EH (cell line): ENCODE data around the gene UBE2G1.

Experiments
- DNase-seq: peaks from one replicate; pipeline ENCODE4 v3.0.0-alpha.2; 2015; ENCODE audit warnings: low read depth

Gene UBE2G1

DNA sequence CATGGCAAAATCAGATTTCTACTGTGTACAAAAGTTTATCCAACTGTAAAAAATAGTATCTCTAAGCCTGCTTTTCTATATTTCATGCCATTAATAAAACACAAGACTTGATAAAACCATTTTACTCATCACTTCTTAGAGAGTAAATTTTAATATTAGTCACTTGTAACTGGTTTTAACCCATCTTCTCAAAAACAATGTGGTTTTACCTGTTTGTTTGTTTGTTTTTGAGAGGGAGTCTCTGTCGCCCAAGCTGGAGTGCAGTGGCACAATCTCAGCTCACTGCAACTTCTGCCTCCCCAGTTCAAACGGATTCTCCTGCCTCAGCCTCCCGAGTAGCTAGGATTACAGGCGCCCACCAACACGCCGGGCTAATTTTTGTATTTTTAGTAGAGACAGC lies 32.1 kb downstream of the UBE2G1 start:
- no peak for DNase-seq

DNA sequence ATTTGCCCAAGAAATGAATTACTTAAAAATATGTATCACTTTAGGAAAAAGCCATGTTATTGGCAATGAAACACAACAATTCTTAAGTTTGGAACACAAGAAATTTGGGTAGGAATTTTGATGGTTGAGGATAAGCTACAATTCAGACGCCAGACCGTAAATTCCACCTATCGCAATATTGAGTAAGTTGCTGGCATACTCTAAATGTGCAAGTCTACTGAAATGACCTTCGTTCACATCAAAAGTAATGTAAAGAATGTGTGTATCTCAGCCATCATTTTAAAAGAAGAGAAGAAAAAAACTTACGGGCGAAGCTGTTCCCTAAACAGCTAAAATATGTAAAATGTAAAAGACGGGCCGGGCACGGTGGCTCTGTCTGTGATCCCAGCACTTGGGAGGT lies 33.4 kb downstream of the UBE2G1 start:
- no peak for DNase-seq

DNA sequence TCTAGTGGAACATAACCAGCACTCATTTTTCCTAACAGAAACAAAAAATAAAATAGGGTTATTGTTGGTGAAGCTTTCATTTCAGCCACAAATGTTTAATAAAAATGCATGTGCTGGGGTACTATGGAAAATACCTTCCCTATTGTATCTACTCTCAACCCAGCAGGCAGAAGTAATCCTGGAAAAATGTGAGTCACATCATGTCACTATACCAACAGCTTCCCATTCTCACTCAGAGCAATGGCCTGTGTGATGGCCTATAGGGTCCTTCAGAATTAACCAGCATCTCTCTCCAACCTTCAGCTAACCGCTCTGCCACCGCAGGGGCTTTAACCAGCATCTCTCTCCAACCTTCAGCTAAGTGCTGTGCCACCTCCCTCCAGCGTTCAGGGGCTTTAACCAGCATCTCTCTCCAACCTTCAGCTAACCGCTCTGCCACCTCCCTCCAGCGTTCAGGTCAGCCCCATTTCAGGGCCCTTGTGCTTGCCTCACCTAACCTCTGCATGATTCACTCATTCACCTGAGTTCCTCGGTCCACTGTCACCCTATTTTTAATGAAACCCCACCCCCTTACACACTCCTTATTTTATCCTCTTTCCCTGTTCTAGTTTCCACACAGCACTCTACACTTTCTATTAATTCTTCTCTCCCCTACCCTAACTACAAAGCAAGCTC lies 34.0 kb downstream of the UBE2G1 start:
- peak; percentile 33 for DNase-seq

DNA sequence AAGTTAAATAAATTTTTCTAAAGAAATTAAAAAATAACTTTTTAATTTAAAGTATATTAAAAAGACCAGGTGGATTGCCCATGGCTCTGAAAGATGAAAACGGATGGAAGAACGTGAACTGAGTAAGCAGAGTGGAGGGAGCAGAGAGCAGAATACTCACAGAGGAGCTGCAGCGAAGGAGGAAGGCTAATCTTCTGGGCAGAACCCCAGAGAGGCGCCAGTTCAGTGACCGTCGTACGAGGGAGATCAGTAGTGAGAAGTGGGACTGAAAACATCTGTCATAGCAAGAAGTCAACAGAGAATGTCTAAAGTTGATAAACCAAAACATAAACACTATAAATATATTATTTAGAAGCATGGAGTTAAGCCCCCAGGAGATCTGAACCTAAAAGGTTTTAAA lies 34.9 kb downstream of the UBE2G1 start:
- DNase-seq: no peak

DNA sequence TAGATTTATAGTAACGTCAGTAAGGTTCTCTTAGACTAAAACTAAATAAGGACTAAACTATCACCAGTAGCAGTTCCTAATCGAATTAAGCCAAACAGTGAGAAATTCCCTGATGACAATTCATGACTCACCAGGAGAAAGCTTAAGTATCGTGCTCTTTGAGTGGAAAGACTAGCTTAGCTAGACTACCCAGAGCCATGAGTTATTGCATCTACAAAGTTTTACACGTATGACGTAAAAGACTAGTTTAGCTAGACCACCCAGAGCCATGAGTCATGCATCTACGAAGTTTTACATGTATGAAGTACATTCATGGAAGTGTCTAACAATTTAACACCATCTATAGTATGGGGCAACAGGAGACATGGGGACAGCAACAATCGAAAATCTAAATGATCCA lies 36.6 kb downstream of the UBE2G1 start:
- DNase-seq: peak; percentile 93

DNA sequence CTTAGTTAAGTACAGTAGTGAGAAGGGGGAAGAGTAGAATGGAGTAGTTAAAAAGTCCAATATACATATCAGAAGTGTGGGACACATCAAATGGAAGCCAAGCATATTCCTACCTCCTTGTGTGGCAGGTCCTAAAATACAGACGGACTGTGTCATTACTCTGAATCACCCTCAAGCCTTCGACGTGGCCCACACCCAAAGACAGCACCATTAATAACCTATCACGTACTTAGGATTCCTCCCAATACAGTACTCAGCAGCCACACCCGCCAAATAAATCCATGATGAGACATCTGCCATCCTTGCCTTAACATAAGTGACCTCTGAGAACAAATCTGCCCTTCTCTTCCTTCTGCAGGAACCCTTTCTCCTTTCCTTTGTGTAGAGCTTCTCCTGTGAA lies 38.9 kb downstream of the UBE2G1 start:
- peak; percentile 93 for DNase-seq

DNA sequence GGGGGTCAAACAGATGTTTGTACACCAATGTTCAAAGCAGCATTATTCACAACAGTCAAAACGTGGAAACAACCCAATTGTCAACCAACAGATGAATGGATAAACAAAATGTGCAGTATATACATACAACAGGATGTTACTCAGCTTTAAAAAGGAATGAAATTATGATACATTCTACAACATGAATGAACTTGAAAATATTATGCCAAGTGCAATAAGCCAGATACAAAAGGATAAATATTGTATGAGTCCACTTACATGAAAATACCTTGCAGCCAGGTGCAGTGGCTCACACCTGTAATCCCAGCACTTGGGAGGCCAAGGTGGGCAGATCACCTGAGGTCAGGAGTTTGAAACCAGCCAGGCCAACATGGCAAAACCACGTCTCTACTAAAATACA lies 39.9 kb downstream of the UBE2G1 start:
- DNase-seq: no peak

DNA sequence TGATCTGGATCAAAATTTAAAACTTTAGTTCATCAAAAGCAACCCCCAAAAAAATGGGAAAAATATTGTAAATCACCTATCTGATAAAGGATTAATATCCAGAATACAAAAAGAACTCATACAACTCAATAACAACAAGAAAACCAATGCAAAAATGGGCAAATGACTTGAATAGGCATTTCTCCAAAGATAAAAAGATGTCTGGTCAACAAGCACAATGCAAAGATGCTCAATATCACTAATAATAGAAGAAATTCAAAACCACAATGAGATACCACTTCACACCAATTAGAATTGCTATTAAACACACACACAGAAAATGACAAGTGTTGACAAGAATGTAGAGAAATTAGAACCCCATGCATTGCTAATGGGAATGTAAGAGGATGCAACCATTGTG lies 40.4 kb downstream of the UBE2G1 start:
- DNase-seq: no peak

DNA sequence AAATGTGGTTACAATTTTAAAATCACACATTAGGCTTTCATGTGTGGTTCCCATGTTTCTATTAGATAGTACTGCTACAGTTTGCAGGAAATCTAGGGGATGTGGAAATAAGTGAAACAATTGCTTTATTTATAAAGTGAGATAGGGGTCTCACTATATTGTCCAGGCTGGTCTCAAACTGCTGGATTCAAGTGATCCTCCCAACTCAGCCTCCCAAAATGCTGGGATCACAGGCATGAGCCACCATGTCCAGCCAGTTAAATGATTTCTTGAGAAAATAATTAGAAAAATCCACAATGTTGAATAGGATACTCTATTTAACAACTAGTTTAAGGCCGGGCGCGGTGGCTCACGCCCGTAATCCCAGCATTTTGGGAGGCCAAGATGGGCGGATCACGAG lies 42.0 kb downstream of the UBE2G1 start:
- no peak for DNase-seq

DNA sequence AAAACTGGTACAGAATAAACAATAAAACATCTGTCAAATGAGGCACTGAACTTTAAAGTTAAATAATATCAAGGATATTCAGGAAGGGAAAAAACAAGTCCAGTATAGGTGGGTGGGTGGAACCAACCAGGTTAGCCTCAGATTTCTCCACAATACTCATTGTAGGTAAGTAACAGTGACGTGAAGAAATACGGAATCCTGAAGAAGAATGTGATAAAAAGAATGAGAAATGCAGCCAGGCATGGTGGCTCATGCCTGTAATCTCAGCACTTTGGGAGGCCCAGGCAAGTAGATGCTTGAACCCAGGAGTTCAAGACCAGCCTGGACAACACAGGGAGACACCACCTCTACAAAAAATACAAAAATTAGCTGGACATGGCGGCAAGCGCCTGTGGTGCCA lies 47.3 kb downstream of the UBE2G1 start:
- DNase-seq: no peak

DNA sequence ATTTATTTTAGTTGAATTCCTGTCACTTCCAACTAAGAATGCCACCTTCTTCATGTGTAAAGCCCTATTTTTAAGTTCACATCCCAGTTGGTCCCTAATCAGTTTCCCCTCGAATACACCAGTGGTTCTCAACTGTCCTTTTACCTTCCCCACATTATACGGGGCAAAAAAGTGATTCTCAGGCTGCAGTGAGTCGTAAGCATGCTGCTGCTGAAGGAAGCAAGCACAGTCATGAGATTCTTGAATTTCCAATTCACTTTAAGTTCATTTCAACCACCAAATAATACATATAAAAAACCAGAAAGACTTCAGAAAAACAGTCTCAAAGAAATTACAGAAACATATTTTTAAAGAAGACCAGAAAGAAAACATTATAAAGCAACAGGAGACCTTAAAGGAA lies 47.9 kb downstream of the UBE2G1 start:
- peak; percentile 29 for DNase-seq

DNA sequence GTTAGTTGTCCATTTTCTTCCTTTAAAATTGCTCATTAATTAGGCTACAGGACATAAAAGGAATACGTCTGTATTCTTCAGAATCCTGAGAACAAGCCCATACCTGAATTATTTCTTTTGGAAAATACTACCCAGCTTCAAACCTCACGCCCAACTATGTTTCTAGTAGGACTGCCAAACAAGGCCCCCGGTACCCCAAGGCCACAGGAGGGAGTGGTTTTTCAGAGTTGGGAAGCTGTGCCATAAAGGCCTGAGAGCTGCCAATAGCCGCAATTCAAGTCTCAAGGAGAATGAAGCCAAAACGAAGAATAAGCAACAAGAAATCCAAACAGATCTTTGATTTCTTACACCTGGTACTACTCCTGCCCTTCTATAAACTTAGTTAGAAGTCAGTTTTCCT lies 48.3 kb downstream of the UBE2G1 start:
- no peak for DNase-seq

DNA sequence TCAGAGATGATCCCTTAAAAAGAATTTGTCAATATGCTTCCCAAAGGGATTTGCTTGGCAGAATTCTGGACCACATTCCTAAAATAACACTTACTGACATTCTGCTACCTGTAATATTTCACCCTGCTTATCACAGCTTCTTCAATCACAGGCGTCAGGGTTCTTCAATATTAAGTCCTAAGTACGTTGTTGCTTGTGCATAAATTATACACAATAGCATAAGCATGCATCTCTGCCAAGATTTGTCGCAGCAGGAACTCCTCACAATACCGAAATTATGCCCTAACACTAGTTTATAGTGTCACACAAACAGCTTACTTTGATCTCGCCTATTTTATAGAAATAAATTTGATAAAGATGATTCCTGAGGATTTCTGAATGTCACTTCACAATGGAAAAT lies 48.9 kb downstream of the UBE2G1 start:
- no peak for DNase-seq

DNA sequence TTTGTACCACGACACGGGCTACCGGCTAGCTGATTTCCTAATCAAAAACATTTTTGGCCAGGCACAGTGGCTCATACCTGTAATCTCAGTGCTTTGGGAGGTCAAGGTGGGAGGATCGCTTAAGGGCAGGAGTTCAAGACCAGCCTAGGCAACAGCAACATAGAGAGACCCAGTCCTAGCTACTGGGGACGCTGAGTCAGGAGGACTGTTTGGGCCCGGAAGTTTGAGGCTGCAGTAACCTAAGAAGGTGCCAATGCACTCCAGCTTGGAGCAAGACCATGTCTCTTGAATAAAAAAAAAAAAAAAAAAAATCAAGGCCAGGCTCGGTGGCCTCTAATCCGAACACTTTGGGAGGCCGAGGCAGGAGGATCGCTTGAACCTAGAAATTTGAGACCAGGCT lies 49.8 kb downstream of the UBE2G1 start:
- no peak for DNase-seq

DNA sequence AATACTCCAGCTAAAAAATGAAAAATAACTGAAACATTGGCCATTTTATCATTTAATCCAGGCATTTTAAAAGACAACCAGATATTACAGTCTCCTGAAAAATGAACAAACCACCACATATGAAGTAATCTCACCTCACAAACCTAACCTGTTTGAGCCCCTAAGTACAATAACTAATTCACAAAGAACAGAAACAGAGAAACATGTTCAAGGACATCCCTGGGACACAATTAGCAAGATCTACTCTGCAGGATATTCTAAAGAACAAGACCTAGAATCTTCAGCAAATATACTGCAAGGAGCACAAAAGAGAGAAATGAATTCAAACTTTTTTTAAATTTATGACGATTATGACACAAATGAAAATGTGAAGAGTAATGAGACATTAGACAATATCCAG lies 51.9 kb downstream of the UBE2G1 start:
- no peak for DNase-seq

DNA sequence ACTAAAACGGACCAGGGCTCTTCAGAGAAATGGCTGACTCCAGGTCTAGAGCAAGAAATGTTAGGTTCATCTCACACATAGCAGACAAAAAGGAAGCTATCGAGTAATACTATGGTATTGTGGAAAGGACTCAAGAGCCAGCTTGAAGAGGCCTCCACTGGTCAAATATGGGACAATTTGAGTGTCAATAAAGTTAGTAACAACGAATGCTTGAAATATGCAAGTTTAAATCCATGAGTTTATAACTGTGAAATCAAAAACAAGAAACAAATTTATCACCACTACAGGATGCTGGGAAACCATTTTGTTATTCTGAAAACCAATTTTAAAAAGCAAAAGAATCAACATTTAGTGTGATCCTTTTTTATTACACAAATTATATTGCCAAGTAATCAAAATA lies 52.3 kb downstream of the UBE2G1 start:
- DNase-seq: no peak

DNA sequence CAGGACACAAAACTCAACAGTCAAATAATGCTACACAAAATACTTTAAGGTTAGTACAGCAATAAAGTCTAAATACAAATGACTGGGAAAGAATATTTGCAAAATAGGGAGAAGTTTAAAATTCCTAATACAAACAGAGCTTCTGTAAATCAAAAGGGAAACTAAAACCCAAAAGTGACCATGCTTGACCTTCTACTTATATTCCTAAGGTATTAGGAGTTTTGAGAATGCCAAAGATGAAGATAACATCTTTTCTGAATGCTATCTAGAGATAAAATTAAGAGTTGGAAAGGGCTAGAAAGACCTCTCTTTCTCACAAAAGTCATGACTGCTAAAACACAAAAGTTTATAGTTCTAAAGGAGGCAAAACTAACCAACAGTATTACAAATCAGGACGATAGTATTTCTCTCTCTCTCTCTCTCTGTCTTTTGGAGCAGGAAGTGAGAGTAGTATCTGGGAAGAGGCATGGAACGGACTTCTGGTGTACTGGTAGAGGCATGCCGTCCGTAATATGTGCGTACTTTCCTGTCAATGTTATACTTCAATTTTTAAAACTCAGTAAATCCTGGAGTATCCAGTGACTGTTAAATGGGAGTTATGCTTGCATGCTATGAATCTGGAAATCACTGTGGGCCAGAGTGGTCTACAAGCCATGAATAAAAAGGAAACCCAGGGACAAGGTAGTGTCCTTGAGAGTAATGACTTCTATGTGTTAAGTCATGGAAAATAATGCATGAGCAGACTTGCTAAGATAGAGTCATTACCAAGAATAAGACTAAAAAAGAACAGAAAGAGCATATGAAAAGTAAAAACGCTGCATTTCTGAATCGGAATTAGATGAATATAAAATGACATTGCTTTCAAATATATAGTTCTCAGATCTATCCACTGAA lies 53.0 kb downstream of the UBE2G1 start:
- DNase-seq: no peak

DNA sequence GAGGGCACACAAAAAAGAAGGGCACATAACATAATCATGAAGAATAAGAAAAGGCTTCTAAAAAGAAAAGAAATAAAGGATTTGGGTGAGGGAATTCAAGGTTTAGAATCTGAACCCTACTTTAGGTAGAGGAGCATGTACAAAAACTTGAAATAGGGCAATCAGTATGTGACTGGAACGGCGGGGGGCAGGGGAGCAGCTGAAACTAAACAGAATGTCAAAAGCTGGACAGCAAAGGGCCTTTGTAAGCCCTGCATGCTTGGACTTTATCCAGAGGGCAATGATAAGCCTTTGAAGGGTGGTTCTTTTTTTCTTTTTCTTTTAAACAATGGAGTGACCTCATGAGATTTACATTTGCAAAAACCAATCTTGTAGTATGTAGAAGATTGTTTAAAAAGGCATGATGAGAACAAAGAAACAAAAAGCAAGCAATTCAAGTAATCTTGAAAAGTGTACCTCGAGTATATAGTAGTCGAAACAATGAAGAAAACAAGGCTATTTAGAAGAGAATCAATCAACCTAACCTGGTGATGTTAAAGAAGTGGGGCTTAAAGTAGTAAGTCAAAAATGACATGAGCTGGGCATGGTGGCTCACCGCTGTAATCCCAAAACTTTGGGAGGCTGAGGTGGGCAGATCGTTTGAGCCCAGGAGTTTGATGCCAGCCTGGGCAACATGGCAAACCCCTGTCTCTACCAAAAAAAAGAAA lies 56.0 kb downstream of the UBE2G1 start:
- peak; percentile 40 for DNase-seq

DNA sequence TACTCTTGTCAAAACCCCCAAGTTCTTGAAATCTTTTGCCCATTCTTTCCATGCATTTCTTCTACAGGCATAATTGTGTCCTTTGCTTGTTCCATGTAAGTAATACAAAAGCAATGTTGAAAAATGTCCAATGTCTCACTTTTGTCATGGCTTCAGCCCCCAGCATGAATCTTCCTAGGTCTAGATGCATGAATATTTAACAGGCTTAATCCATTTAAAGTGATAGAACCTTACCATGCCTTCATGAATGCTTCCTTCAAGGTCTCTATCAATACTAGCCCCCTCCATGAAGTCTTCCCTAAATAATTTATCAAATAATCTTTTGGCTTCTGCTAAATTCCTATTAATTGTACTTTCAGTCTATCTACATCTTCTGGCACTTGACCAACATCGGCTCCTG lies 56.6 kb downstream of the UBE2G1 start:
- no peak for DNase-seq

DNA sequence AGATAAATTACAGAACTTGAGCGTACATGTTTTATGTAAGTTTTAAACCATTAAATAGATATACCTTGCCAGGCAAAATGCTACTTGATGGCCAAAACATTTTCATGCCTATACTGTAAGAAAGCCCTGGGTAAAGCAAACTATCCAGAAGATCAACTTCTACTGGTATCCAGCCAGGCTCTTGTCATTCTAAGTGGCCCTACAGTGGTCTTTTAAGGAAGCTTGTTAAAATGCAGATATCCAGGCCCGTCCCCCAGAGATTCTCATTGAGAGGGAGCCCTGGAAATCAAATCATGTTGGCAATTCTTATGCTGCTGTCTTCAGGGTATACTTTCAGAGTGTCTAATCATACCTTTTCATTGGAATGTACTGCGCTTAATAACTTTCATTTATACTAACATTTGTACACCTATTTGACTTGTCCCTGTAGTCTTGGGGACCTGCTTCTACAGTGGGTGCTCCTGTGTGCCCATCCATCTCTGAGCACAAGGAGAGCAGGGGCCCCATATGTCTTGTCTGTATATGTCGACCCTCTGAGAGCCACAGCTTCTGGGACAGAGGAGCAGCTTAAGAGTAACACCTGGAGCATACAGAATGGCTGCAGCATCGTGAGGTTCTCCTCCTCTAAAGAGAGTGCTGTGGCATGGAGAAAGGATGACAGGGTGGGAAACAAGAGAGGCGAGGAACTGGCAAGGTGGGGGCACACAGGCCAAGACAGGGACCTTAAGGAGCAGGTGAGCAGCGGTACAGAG lies 59.1 kb downstream of the UBE2G1 start:
- no peak for DNase-seq

DNA sequence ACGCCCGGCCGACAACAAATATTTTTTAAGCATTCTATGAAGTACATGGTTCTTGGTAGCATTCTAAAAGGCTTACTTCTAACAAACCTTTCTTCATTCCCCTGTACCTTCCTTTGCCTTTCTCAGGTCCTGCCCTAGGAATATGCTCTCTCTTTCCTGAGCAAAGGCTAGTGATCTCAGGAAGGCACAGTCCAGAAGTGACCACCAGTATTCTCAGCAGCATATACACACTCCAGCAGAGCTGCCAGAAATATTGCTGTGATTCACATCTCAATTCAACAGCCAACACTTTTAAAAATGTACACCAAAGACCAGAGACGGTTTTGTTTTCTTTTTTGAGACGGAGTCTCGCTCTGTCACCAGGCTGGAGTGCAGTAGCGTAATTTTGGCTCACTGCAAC lies 61.3 kb downstream of the UBE2G1 start:
- DNase-seq: no peak

DNA sequence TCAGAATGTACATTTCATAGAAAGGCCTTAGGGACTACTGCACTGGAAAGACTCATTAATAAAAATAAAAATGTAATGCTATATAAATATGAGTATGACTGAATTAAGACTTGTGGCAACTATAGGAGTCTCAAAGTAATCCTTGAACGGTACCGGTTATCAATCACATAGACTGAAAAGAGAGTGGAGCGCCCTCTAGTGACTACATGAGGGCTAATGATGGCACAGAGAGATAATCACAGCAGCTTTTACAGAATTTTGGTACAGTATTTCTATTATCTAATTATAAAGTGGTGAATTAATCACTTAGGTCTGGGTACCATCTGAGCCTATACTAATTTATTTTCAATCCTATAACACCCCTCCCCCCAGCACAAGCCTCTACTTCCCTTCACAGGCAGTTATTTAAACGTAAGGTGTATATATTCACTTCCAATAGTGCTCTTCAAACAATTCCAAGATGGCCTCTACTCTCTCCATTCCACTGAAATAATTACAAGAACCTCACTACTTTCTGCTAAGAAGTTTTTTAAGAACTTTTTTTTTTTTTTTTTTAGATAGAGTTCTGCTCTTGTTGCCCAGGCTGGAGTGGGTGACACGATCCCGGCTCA lies 62.0 kb downstream of the UBE2G1 start:
- peak; percentile 57 for DNase-seq
